ENCODE data around the gene RCN1.
"Not testable (repeated sequence)": the region's sequence is repeated elsewhere in the genome, so short reads cannot be mapped to it uniquely, and the experiment has no call there.

RCN1 gene

DNA sequence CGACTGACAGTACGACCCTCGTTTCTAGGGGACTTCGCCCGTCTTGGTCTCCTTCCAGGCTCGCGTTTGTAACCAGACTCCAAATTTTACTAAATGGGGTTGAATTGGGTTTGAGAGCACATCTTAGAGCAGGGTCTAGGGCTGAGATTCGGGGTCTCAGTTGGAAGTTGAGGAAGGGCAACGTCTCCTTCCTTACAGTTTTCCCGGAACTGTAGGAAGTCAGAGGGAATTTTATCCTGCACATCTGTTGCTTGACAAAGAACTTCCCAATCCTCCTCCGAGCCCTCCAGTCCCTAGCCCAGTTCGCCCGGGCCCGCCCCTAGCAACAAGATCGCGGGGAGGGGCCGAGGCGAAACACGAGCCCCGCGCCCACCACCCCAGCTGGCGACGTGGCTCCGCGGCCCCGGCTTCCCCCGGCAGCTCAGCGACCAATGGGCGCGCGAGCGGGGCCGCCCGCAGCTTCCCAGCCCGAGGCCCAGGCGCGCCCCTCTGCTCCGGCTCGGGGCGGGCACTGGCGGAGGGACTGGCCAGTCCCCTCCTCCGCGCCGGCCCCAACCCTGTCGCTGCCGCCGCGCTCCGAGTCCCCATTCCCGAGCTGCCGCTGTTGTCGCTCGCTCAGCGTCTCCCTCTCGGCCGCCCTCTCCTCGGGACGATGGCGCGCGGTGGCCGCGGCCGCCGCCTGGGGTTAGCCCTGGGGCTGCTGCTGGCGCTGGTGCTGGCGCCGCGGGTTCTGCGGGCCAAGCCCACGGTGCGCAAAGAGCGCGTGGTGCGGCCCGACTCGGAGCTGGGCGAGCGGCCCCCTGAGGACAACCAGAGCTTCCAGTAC, at the start of gene RCN1:
RCN1 (plus strand) TSS at position 530 of the 826 bp plus-strand sequence; CDS start at position 653, 123 bp downstream.
- no peak for DNase-seq (ENCODE audit: low read depth)

- no peak for DNase-seq (ENCODE audit: low read depth)
Observed at GRCh38 chr11:32043737-32044136, 47.1 kb upstream of the RCN1 start.

- no peak for DNase-seq (ENCODE audit: low read depth)
Observed at GRCh38 chr11:32044158-32044863, 46.6 kb upstream of the RCN1 start.

DNA sequence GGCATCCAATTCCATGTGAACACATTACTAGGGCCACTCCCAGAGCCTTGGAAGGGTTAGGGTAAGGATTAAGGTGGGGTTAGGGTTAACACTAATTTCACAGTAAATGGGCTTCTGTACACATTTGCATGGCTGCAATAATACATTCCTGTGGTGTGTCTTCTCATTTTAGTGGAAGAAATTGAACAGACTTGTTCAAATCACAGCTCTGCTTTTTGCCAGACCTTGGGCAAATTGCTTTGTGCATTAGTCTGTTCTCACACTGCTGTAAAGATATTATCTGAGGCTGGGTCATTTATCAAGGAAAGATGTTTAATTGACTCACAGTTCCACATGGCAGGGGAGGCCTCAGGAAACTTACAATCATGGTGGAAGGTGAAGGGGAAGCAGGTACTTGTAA, 45.4 kb upstream of the RCN1 start:
- no peak for DNase-seq (ENCODE audit: low read depth)

DNA sequence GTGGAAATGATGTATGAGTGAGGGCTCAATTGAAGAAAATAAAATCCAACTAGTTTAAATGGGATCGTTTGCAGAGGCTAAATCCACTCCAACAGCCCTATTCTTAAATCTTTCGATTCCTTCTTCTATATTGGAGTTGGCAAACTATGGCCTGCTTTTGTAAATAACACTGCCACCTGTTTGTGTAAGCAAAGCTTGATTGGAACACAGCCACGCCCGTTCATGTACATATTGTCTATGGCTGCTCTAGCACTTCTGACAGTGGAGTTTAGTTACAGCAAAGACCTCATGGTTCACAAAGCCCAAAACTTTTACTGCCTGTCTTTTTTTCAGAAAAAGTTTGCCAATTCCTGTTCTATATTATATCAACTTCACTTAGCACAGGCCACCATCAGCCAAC, 40.6 kb upstream of the RCN1 start:
- no peak for DNase-seq (ENCODE audit: low read depth)

GRCh38 chr11:32052215-32052614, 38.7 kb upstream of the RCN1 start:
- no peak for DNase-seq (ENCODE audit: low read depth)

- no peak for DNase-seq (ENCODE audit: low read depth)
Observed at GRCh38 chr11:32053151-32053888, 37.6 kb upstream of the RCN1 start.

- no peak for DNase-seq (ENCODE audit: low read depth)
Observed at GRCh38 chr11:32055861-32056260, 35.0 kb upstream of the RCN1 start.

DNA sequence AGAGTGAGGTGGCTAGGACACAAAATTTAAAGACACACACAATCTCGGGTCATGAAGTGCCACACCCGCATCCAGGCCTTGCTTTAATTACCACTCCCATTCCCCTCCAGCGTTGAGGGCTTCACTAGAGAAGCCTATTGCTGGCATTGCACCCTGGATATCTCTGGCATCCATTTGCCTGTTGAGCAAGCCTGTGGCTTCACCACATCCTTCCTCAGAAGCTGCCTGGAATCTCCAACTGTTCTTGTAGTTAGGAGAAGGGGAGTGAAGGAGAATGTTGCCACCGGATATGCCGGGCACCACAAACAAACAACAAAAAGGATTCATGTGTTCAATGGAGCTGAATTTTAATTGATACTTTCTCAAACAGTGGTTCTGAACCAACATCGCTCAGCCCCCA, 34.4 kb upstream of the RCN1 start:
- DNase-seq (ENCODE audit: low read depth) = peak; percentile 84

GRCh38 chr11:32059686-32060462, 31.0 kb upstream of the RCN1 start:
- no peak for DNase-seq (ENCODE audit: low read depth)

- no peak for DNase-seq (ENCODE audit: low read depth)
Observed at GRCh38 chr11:32062540-32062939, 28.3 kb upstream of the RCN1 start.

DNA sequence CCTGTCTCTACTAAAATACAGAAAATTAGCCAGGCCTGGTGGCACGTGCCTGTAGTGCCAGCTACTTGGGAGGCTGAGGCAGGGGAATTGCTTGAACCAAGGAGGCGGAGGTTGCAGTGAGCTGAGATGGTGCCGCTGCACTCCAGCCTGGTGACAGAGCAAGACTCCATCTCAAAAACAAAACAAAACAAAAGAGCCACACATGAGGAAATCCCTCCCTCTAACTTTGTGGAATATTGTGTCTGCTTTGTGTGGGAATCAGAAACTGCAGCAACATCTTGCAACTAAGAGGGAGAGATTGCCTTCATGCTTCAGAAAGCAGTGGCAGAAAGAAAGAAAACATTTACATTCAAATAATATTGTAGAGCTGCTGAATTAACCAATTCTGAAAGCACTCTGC, 27.8 kb upstream of the RCN1 start:
- not testable (repeated sequence) for DNase-seq (ENCODE audit: low read depth)

DNA sequence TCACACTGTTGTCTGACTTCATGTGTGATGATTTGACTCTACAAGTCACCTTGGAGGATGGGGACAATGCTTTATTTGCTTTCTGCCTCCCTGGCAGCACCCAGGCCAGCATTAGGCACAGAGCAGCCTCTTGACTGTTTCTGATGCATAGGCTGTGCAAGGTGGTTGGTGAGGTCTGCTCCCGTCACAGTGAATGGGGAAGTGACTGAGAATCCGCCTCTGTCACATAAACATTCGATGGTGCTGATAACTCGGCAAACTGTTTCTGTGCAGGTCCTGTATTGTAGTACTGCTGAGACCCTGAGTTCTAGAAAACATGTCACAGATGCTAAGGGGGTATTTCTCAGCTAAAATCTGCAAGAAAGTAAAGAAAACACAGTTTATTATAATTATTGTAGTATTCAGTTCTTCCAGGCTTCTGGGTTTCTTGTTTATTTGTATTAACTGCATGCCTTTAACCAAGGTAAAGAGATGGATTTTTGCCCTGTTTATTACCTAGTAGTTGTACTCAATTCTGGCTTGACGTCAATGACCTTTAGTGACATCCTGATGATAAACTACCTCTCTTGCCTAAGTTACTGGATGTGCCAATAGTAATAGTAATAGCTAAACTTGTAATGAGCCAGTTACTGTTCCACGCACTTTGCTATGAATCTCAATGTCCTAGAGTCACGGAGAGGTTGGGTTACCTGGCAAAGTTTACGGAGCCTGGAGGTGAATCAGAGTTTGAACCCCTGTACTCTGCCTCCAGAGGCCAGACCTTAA, 24.8 kb upstream of the RCN1 start:
- no peak for DNase-seq (ENCODE audit: low read depth)

DNA sequence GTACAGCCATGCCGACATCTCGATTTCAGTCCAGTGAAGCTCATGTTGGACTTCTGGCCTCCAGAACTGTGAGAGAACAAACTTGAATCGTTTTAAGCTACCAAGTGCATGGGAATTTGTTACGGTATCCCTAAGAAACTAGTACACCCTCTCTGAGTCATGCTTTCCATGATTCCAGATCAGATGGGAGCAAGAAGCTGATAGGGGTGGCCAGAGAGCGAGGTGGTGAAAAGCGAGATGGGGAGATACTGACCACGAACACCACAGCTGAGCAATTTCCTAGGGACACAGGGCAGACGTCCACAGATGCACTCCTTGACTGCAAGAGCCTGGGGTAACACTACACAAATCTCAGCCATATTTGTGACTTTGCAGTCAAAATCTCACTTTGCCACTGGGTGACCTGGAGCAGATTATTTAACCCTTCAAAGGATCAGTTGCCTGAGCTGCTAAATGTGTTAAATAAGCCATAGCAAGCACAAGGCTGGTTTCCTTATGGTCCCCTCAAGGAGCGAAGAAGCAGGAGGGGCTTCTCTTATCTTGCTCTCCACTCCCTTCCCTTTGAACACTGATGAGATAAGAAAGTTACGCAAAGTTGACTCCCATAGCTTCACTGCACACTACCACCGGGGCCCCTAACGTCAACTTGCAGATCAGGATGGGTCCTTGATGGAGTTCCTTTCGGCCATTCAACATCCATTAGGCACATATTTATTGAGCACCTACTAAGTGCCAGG, 22.6 kb upstream of the RCN1 start:
- no peak for DNase-seq (ENCODE audit: low read depth)

- DNase-seq (ENCODE audit: low read depth) = no peak
Observed at GRCh38 chr11:32069361-32070058, 21.4 kb upstream of the RCN1 start.

GRCh38 chr11:32070692-32071091, 20.2 kb upstream of the RCN1 start:
- DNase-seq (ENCODE audit: low read depth) = no peak

DNA sequence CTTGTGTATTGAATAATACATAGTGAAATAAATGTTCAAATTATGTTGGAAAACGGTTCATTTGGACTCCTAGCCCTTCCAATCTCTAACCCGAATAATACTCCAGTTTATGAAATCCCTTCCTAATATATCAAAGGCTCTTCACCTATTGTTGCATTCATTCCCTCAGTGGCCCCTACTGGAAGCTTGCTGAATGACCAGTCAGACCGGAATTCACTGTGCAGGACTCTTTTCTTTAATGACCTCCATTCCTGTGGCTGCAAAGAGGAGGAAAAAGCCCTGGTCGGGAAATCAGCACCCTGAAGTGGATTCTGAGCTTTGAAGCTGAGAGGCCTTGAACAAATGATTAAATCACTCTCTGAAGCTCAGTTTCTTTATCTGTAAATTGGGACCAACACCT, 19.1 kb upstream of the RCN1 start:
- no peak for DNase-seq (ENCODE audit: low read depth)

DNA sequence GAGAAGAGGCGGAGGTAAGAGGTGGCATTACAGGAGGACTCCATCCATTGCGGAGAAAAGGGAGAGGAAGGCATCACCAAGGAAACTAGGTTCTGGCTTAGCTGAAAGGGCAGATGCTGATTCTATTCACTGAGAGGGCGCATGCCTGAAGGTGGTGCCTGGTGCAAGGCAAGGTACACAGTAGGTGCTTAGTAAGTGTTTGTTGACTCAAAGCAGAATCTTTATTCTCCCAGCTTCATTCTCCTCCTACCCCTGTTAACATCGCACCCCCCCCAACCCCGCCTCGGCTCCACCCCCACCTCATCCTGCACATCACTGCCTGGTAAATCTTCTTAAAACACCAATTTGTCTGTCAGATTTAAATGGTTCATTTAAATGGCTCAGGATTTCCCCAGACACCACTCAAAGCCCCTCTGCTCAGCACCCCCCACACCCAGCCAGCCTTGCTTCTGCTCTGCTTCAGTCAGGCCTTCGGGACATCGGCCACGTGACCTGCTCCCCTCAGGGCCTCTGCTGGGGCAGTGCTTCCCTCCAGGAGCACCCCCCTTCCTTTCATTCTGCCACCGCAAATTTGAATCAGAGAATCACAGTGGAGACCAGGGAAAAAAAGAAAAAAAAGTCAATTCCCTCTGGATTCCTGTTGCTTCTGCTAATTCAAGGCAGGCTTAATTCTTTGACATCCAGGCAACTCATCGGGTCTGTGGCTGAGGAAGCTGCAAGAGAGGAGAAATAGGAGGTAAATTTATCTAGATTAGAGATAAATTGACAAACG, 17.8 kb upstream of the RCN1 start:
- no peak for DNase-seq (ENCODE audit: low read depth)

DNA sequence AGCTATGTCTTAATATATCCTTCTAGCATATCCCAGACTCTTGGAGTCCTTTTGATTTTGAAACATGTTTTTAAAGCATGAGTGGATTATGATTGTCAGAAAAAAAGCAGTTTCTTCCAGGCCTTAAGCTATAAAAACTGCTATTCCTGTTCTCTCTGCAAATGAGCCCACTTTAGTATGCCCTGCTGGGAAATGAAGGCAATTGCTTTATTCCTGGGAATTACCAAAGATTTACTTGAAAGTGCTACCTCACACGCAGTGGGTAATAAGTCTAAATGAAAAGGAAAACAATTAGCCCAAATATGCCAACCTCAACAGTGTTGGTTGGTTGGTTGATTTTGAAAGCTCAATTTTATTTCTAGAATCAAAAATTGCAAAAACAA, 17.2 kb upstream of the RCN1 start:
- DNase-seq (ENCODE audit: low read depth) = no peak
